Muscle layer of duodenum (tissue), 2 donors: Measurements from ENCODE around the gene SSMEM1.
"Not testable (repeated sequence)": the region's sequence is repeated elsewhere in the genome, so short reads cannot be mapped to it uniquely, and the experiment has no call there.

Experiments used
- H3K27ac ChIP-seq: one replicate; pipeline ENCODE4 v1.7.0; 2013; ENCODE audit warnings: mild to moderate bottlenecking, low read length
- H3K27me3 ChIP-seq: one replicate; pipeline ENCODE4 v1.7.0; 2013; ENCODE audit warnings: low read depth, mild to moderate bottlenecking, control low read depth, low read length
- H3K36me3 ChIP-seq, 2 donors: one replicate each; pipeline ENCODE4 v1.7.0; 2013; ENCODE audit warnings: low read length in 2 of 2, control low read depth in 1 of 2, mild to moderate bottlenecking in 1 of 2; ENCODE audit not compliant: insufficient read depth in 2 of 2, control insufficient read depth in 1 of 2
- H3K4me1 ChIP-seq, 2 donors: one replicate each; pipeline ENCODE4 v1.7.0; 2013; ENCODE audit warnings: low read length in 2 of 2, mild to moderate bottlenecking in 2 of 2, control low read depth in 1 of 2, moderate library complexity in 1 of 2; ENCODE audit not compliant: insufficient read depth in 2 of 2, control insufficient read depth in 1 of 2
- H3K4me3 ChIP-seq, 2 donors: one replicate each; pipeline ENCODE4 v1.7.0; 2013; ENCODE audit warnings: low read length in 2 of 2, low read depth in 1 of 2, mild to moderate bottlenecking in 1 of 2
- H3K9me3 ChIP-seq, 2 donors: one replicate each; pipeline ENCODE4 v1.7.0; 2013; ENCODE audit warnings: low read length in 2 of 2, control low read depth in 1 of 2, mild to moderate bottlenecking in 1 of 2; ENCODE audit not compliant: control insufficient read depth in 1 of 2
- donor health status: healthy.

Gene SSMEM1

GRCh38 chr7:130213828-130214227, 6.2 kb downstream of the SSMEM1 start:
- H3K4me3 ChIP-seq: no peak overlapping the region
- H3K27ac ChIP-seq: no peak overlapping the region
- no peaks in the 10 kb centered on the region for H3K36me3 ChIP-seq
- H3K27me3 ChIP-seq: no peaks in the 10 kb centered on the region
- no peaks in the 10 kb centered on the region for H3K9me3 ChIP-seq
- H3K4me1 ChIP-seq: no peaks in the 10 kb centered on the region

GRCh38 chr7:130216025-130216424, 8.4 kb downstream of the SSMEM1 start:
- Histone ChIP-seq H3K4me1 (no peaks in the 10 kb centered on the region), H3K36me3 (no peaks in the 10 kb centered on the region), H3K4me3 (no peak overlapping the region), H3K9me3 (no peaks in the 10 kb centered on the region), H3K27me3 (no peaks in the 10 kb centered on the region), H3K27ac (no peak overlapping the region)

GRCh38 chr7:130216750-130217149, 9.1 kb downstream of the SSMEM1 start:
- Histone ChIP-seq H3K27ac (no peak overlapping the region), H3K4me3 (no peak overlapping the region), H3K36me3 (no peaks in the 10 kb centered on the region), H3K9me3 (no peaks in the 10 kb centered on the region), H3K4me1 (no peaks in the 10 kb centered on the region), H3K27me3 (no peaks in the 10 kb centered on the region)

- H3K27ac ChIP-seq: no peak overlapping the region
- no peaks in the 10 kb centered on the region for H3K9me3 ChIP-seq
- H3K27me3 ChIP-seq: no peaks in the 10 kb centered on the region
- no peak overlapping the region for H3K4me3 ChIP-seq
- H3K4me1 ChIP-seq: no peaks in the 10 kb centered on the region
- no peaks in the 10 kb centered on the region for H3K36me3 ChIP-seq
These were observed 11.4 kb downstream of the SSMEM1 start for GRCh38 chr7:130218806-130219620.

GRCh38 chr7:130219871-130220270, 12.2 kb downstream of the SSMEM1 start:
- no peaks in the 10 kb centered on the region for H3K4me1 ChIP-seq
- H3K27ac ChIP-seq: no peak overlapping the region
- H3K9me3 ChIP-seq: no peaks in the 10 kb centered on the region
- no peaks in the 10 kb centered on the region for H3K36me3 ChIP-seq
- no peaks in the 10 kb centered on the region for H3K27me3 ChIP-seq
- H3K4me3 ChIP-seq: no peak overlapping the region

GRCh38 chr7:130221746-130222145, 14.1 kb downstream of the SSMEM1 start:
- H3K27ac ChIP-seq: no peak overlapping the region
- H3K4me1 ChIP-seq: no peaks in the 10 kb centered on the region
- no peaks in the 10 kb centered on the region for H3K27me3 ChIP-seq
- H3K4me3 ChIP-seq: no peak overlapping the region
- H3K9me3 ChIP-seq: no peaks in the 10 kb centered on the region
- no peaks in the 10 kb centered on the region for H3K36me3 ChIP-seq

GRCh38 chr7:130223646-130224045, 16.0 kb downstream of the SSMEM1 start:
- H3K27me3 ChIP-seq: no peaks in the 10 kb centered on the region
- no peaks in the 10 kb centered on the region for H3K36me3 ChIP-seq
- peaks cover 3 to 5% of the 10 kb centered on the region in 2 donors for H3K4me1 ChIP-seq
- no peak overlapping the region for H3K4me3 ChIP-seq
- H3K9me3 ChIP-seq: no peaks in the 10 kb centered on the region
- no peak overlapping the region for H3K27ac ChIP-seq

GRCh38 chr7:130224210-130224609, 16.6 kb downstream of the SSMEM1 start:
- H3K9me3 ChIP-seq: no peaks in the 10 kb centered on the region
- peaks cover 5 to 6% of the 10 kb centered on the region in 2 donors for H3K4me1 ChIP-seq
- H3K27me3 ChIP-seq: no peaks in the 10 kb centered on the region
- H3K27ac ChIP-seq: no peak overlapping the region
- H3K36me3 ChIP-seq: no peaks in the 10 kb centered on the region
- no peak overlapping the region for H3K4me3 ChIP-seq

- not testable (repeated sequence) for H3K27ac ChIP-seq, H3K4me3 ChIP-seq, H3K4me1 ChIP-seq, H3K27me3 ChIP-seq, H3K9me3 ChIP-seq, H3K36me3 ChIP-seq
These were observed 17.3 kb downstream of the SSMEM1 start for GRCh38 chr7:130224923-130225322.

- Histone ChIP-seq H3K4me3 (no peak overlapping the region), H3K27ac (no peak overlapping the region), H3K9me3 (no peaks in the 10 kb centered on the region), H3K36me3 (no peaks in the 10 kb centered on the region), H3K4me1 (peaks cover 6 to 9% of the 10 kb centered on the region in 2 donors), H3K27me3 (no peaks in the 10 kb centered on the region)
These were observed 18.7 kb downstream of the SSMEM1 start for GRCh38 chr7:130226333-130226732.

- H3K36me3 ChIP-seq: no peaks in the 10 kb centered on the region
- no peaks in the 10 kb centered on the region for H3K9me3 ChIP-seq
- no peak overlapping the region for H3K27ac ChIP-seq
- H3K4me1 ChIP-seq: peaks cover 6 to 9% of the 10 kb centered on the region in 2 donors
- H3K4me3 ChIP-seq: no peak overlapping the region
- H3K27me3 ChIP-seq: no peaks in the 10 kb centered on the region
These were observed 20.4 kb downstream of the SSMEM1 start for GRCh38 chr7:130227883-130228575.
